K562 (cell line): ENCODE data around the gene TPD52L2. TPM values are rescaled to one million over a fixed set of nuclear protein-coding genes. Genes with fewer than 3 reads are reported as not detected.

Experiments used
- CAMTA2 ChIP-seq: fragments of 250-450 bp; sonication (Bioruptor Pico); conservative IDR thresholded peaks from 2 replicates; pipeline ENCODE4 v1.5.1; 2022
- CREM ChIP-seq: IDR thresholded peaks from 2 replicates; pipeline ENCODE4 v1.6.1; 2014; ENCODE audit warnings: antibody characterized with exemption, low read depth
- DEAF1 ChIP-seq: fragments of 450-650 bp; formaldehyde crosslinking; IDR thresholded peaks from 2 replicates; pipeline ENCODE4 v1.4.0; 2020; ENCODE audit warnings: mild to moderate bottlenecking, moderate library complexity
- ETV5 ChIP-seq: sonication (generic); formaldehyde crosslinking; IDR thresholded peaks from 2 replicates; pipeline ENCODE4 v1.4.0; 2020; ENCODE audit warnings: low read depth, mild to moderate bottlenecking, missing genetic modification reagents
- EWSR1 ChIP-seq: fragments of 450-650 bp; IDR thresholded peaks from 2 replicates; pipeline ENCODE4 v1.6.1; 2018; ENCODE audit warnings: borderline replicate concordance, mild to moderate bottlenecking, low read depth, moderate library complexity; ENCODE audit not compliant: partially characterized antibody
- HNRNPLL ChIP-seq: fragments of 200-400 bp; formaldehyde crosslinking; IDR thresholded peaks from 2 replicates; pipeline ENCODE4 v1.6.1; 2017; ENCODE audit warnings: low read length, low read depth, mild to moderate bottlenecking; ENCODE audit not compliant: poor library complexity, severe bottlenecking
- HOXB6 ChIP-seq: fragments of 250-450 bp; sonication (Bioruptor Pico); IDR thresholded peaks from 2 replicates; pipeline ENCODE4 v1.5.1; 2022; ENCODE audit warnings: mild to moderate bottlenecking, borderline replicate concordance
- JUND ChIP-seq, 2 experiments: IDR thresholded peaks; 2 replicates in 1 of 2; 3 replicates in 1 of 2; pipeline ENCODE4 v1.6.1; 2011; ENCODE audit warnings: borderline replicate concordance in 2 of 2, low read depth in 2 of 2, low read length in 2 of 2, improper control_type of control experiment in 1 of 2, missing biosample characterization in 1 of 2, missing genetic modification characterization in 1 of 2, missing genetic modification reagents in 1 of 2
- MAX ChIP-seq: sonication (generic); formaldehyde crosslinking; IDR thresholded peaks from 2 replicates; pipeline ENCODE4 v1.9.0; 2022; ENCODE audit warnings: mild to moderate bottlenecking, missing genetic modification reagents
- NR2C1 ChIP-seq, 2 experiments: fragments of 450-650 bp; IDR thresholded peaks; 2 replicates each; pipeline ENCODE4 v1.6.1; 2017; ENCODE audit warnings: mild to moderate bottlenecking in 2 of 2, antibody characterized with exemption in 1 of 2, inconsistent platforms in 1 of 2, missing compliant biosample characterization in 1 of 2, missing genetic modification characterization in 1 of 2
- NR2C2 ChIP-seq, 2 experiments: fragments of 200-800 bp in 1 of 2; sonication (Bioruptor generic) in 1 of 2; sonication (generic) in 1 of 2; formaldehyde crosslinking in 1 of 2; IDR thresholded peaks; 2 replicates each; pipeline versions ENCODE4 v1.6.1 to v1.8.0; 2016 to 2022; ENCODE audit warnings: mild to moderate bottlenecking in 1 of 2, missing compliant biosample characterization in 1 of 2, missing genetic modification characterization in 1 of 2, missing genetic modification reagents in 1 of 2
- PCBP1 ChIP-seq: fragments of 200-400 bp; formaldehyde crosslinking; IDR thresholded peaks from 2 replicates; pipeline ENCODE4 v1.6.1; 2018; ENCODE audit warnings: mild to moderate bottlenecking, low read depth, low read length; ENCODE audit not compliant: poor library complexity, severe bottlenecking
- PTBP1 ChIP-seq: fragments of 200-400 bp; formaldehyde crosslinking; IDR thresholded peaks from 2 replicates; pipeline ENCODE4 v1.6.1; 2017; ENCODE audit warnings: low read depth, low read length
- SAFB ChIP-seq: fragments of 200-400 bp; formaldehyde crosslinking; IDR thresholded peaks from 2 replicates; pipeline ENCODE4 v1.6.1; 2017; ENCODE audit warnings: low read depth, low read length, borderline replicate concordance
- SMAD4 ChIP-seq: fragments of 250-450 bp; sonication (Bioruptor Pico); conservative IDR thresholded peaks from 2 replicates; pipeline ENCODE4 v1.8.0; 2021; ENCODE audit warnings: inconsistent platforms, mild to moderate bottlenecking, moderate library complexity
- SRSF3 ChIP-seq: fragments of 200-400 bp; formaldehyde crosslinking; IDR thresholded peaks from 2 replicates; pipeline ENCODE4 v1.6.1; 2016; ENCODE audit warnings: mild to moderate bottlenecking, low read length, moderate library complexity; ENCODE audit not compliant: insufficient read depth
- TEAD2 ChIP-seq: fragments of 450-650 bp; IDR thresholded peaks from 2 replicates; pipeline ENCODE4 v1.6.1; 2016; ENCODE audit warnings: missing genetic modification characterization, control low read depth, missing compliant biosample characterization
- ZBTB12 ChIP-seq: fragments of 250-450 bp; sonication (Bioruptor Pico); IDR thresholded peaks from 2 replicates; pipeline ENCODE4 v1.4.0; 2020
- ZNF24 ChIP-seq: fragments of 450-650 bp; IDR thresholded peaks from 2 replicates; pipeline ENCODE4 v1.6.1; 2016
- ZNF398 ChIP-seq: fragments of 250-450 bp; sonication (Bioruptor Pico); IDR thresholded peaks from 2 replicates; pipeline ENCODE4 v1.8.0; 2021; ENCODE audit warnings: moderate library complexity, mild to moderate bottlenecking, inconsistent platforms
- ZNF586 ChIP-seq: fragments of 450-650 bp; formaldehyde crosslinking; conservative IDR thresholded peaks from 2 replicates; pipeline ENCODE4 v1.4.0; 2020; ENCODE audit warnings: mild to moderate bottlenecking, moderate library complexity
- polyA plus RNA-seq, 8 experiments: library from polyadenylated mRNA; depleted of rRNA in 4 of 8; stranded (reverse) in 5 of 8; unstranded in 3 of 8; fragments of >200 nt; fragmentation: Nextera tagmentation in 2 of 8; fragmentation: Illumina TruSeq in 1 of 8; extraction: Ambion mirVana in 2 of 8; extraction: Trizol in 1 of 8; gene quantifications; 2 replicates each; pipeline versions ENCODE4 v1.2.1 to v1.2.3, GENCODE V29; 2011 to 2014; ENCODE audit warnings: inconsistent platforms in 1 of 8, missing spikeins in 1 of 8
- total RNA-seq, 7 experiments: library from RNA; depleted of rRNA in 6 of 7; stranded (reverse); fragments of >200 nt in 6 of 7; fragmentation: Illumina TruSeq in 2 of 7; extraction: Trizol in 2 of 7; gene quantifications; 2 replicates each; pipeline versions ENCODE4 v1.2.1 to v1.2.3, GENCODE V29; 2011 to 2021; ENCODE audit warnings: low replicate concordance in 1 of 7

Gene TPD52L2
- total and polyA plus RNA-seq, 9 of the 15 experiments (the other 6 are each of a cell fraction or from before 2014, with no cell fraction given) = 1.9 to 117 (median 74.6) TPM

- no peak for TF ChIP-seq ZBTB12 (CRISPR knock-in tag)
- no peak for TF ChIP-seq HOXB6 (CRISPR knock-in tag)
- TF ChIP-seq CREM = peak; percentile 73
- TF ChIP-seq DEAF1 = peak; percentile 97
- TF ChIP-seq CAMTA2 (CRISPR knock-in tag) = 0 out of 2 replicates have a peak, but pooled peaks have one; percentile 44
- TF ChIP-seq MAX (CRISPR knock-in tag) = peak; percentile 85
- no peak for TF ChIP-seq ZNF586 (CRISPR knock-in tag)
- TF ChIP-seq SAFB = peak; percentile 61; the same call in 1 of the 2 replicates
- TF ChIP-seq SMAD4 (CRISPR knock-in tag) = 0 out of 2 replicates have a peak, but pooled peaks have one; percentile 59
- peak; percentile 88 for TF ChIP-seq NR2C2 (CRISPR knock-in tag; IDR thresholded peaks at IDR 0.05)
- TF ChIP-seq NR2C2 (tag; IDR thresholded peaks at IDR 0.05) = no peak; the same call in 1 of the 2 replicates
- TF ChIP-seq PTBP1 = 0 out of 2 replicates have a peak, but pooled peaks have one; percentile 65
- no peak for TF ChIP-seq EWSR1
- TF ChIP-seq NR2C1 (IDR thresholded peaks at IDR 0.05) = 0 out of 2 replicates have a peak, but pooled peaks have one; percentile 16
- TF ChIP-seq NR2C1 (tag; IDR thresholded peaks at IDR 0.05) = no peak; the same call in 1 of the 2 replicates
- peak; percentile 40 for TF ChIP-seq HNRNPLL
- no peak for TF ChIP-seq ZNF398 (CRISPR knock-in tag)
- peak; percentile 34; the same call in 1 of the 2 replicates for TF ChIP-seq JUND (IDR thresholded peaks at IDR 0.05; ENCODE audit: borderline replicate concordance, low read depth, low read length)
- no peak; the same call in 2 of the 3 replicates for TF ChIP-seq JUND (tag; IDR thresholded peaks at IDR 0.05; ENCODE audit: borderline replicate concordance, low read depth, low read length)
- TF ChIP-seq ETV5 = peak; percentile 98
- TF ChIP-seq PCBP1 = no peak
- TF ChIP-seq ZNF24 = peak; percentile 71; the same call in 1 of the 2 replicates
- TF ChIP-seq TEAD2 (tag) = no peak
- TF ChIP-seq SRSF3 = no peak
These were observed 1.1 kb upstream of the TPD52L2 start (continued) for GRCh38 chr20:63863798-63864544.
